ENCODE data around the gene TBC1D22B. TPM values are rescaled to one million over a fixed set of nuclear protein-coding genes. Genes with fewer than 3 reads are reported as not detected.

Gene TBC1D22B
- total RNA-seq, 1 experiment from 2014 or later = 11.8 TPM

- CTCF ChIA-PET = no interaction called here
Observed at GRCh38 chr6:37338745-37339255, 81.2 kb downstream of the TBC1D22B start.

DNA sequence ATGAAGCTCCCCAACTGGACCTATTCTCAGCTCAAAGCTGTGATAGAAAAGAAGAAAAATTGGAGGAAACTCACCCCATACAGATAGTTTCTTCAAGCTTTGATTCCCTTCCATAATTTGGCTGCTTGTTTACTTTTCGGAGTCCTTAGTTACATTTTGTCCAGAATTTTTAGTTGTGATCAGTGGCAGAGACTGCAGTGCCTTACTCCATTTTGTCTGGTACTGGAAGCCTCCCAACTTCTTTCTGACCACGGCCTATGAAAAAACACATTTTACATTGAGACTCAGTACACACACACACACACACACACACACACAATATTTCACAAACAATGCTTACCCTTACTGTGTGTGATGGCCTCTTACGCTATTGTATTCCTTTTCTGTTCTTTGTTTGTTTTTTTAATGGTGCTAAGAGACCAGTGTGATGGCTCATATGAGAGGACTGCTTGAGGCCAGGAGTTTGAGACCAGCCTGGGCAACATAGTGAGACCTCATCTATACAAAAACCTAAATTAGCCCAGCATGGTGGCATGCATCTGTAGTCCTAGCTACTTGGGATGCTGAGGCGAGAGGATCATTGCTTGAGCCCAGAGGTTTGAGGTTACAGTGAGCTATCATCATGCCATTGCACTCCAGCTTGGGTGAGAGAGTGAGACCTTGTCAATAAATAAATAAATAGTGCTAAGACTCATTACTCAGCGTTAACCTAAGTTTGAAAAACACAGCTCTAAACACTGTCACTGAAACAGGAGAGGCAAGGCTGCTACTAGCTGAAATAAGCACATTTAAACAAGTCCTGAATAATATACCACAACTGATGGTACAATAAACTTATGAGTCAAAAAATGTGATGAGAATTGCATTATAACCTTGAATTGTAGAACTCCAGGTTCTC lies 82.4 kb downstream of the TBC1D22B start:
- POLR2A ChIA-PET = no interaction called here
- intact Hi-C loops (cut with micrococcal nuclease; ENCODE audit: unreplicated experiment) = no loop called here
- H3K4me1 Mint-ChIP-seq (ENCODE audit: low read depth, unreplicated experiment) = no peaks in the 10 kb centered on the region
- TF ChIP-seq, protein P1, sequence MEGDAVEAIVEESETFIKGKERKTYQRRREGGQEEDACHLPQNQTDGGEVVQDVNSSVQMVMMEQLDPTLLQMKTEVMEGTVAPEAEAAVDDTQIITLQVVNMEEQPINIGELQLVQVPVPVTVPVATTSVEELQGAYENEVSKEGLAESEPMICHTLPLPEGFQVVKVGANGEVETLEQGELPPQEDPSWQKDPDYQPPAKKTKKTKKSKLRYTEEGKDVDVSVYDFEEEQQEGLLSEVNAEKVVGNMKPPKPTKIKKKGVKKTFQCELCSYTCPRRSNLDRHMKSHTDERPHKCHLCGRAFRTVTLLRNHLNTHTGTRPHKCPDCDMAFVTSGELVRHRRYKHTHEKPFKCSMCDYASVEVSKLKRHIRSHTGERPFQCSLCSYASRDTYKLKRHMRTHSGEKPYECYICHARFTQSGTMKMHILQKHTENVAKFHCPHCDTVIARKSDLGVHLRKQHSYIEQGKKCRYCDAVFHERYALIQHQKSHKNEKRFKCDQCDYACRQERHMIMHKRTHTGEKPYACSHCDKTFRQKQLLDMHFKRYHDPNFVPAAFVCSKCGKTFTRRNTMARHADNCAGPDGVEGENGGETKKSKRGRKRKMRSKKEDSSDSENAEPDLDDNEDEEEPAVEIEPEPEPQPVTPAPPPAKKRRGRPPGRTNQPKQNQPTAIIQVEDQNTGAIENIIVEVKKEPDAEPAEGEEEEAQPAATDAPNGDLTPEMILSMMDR (IDR thresholded peaks at IDR 0.05; ENCODE audit: insufficient read depth in 1 of 2, low read depth in 1 of 2, low read length in 1 of 2, severe bottlenecking in 1 of 2, unreplicated experiment in 1 of 2) = no peak
- H3K36me3 Mint-ChIP-seq (ENCODE audit: insufficient read depth, unreplicated experiment) = no peaks in the 10 kb centered on the region
- H3K9me3 Mint-ChIP-seq (ENCODE audit: unreplicated experiment) = no peaks in the 10 kb centered on the region
- H3K27me3 Mint-ChIP-seq (ENCODE audit: insufficient read depth, unreplicated experiment) = peaks cover 3% of the 10 kb centered on the region
- H3K27ac Mint-ChIP-seq (ENCODE audit: unreplicated experiment) = peak overlapping the region; percentile 69
- no peak overlapping the region for H3K4me3 Mint-ChIP-seq (ENCODE audit: unreplicated experiment)
- Histone ChIP-seq H3K4me3 (ENCODE audit: low read depth, low read length) (no peak overlapping the region), H3K36me3 (ENCODE audit: control insufficient read depth, insufficient read depth, low read length) (no peaks in the 10 kb centered on the region), H3K4me1 (no peaks in the 10 kb centered on the region), H3K27me3 (replicated peaks; ENCODE audit: control insufficient read depth, insufficient read depth, low read length) (no peaks in the 10 kb centered on the region), H3K9me3 (no peaks in the 10 kb centered on the region)
- no peak for DNase-seq
- CTCF ChIA-PET = no interaction called here
- BruUV-seq (replicated peaks) = no TSS peak

More at GRCh38 chr6:37338745-37339255, 81.2 kb downstream of the TBC1D22B start:
- Mint-ChIP-seq H3K9me3 (ENCODE audit: unreplicated experiment) (no peaks in the 10 kb centered on the region), H3K27ac (ENCODE audit: unreplicated experiment) (no peak overlapping the region), H3K27me3 (ENCODE audit: insufficient read depth, unreplicated experiment) (no peaks in the 10 kb centered on the region), H3K4me3 (ENCODE audit: unreplicated experiment) (no peak overlapping the region), H3K36me3 (ENCODE audit: insufficient read depth, unreplicated experiment) (no peaks in the 10 kb centered on the region), H3K4me1 (ENCODE audit: low read depth, unreplicated experiment) (no peaks in the 10 kb centered on the region)
- BruUV-seq (replicated peaks) = no TSS peak
- DNase-seq = no peak
- intact Hi-C loops (cut with micrococcal nuclease; ENCODE audit: unreplicated experiment) = no loop called here
- Histone ChIP-seq H3K36me3 (ENCODE audit: control insufficient read depth, insufficient read depth, low read length) (no peaks in the 10 kb centered on the region), H3K9me3 (no peaks in the 10 kb centered on the region), H3K4me1 (no peaks in the 10 kb centered on the region), H3K4me3 (ENCODE audit: low read depth, low read length) (no peak overlapping the region), H3K27me3 (replicated peaks; ENCODE audit: control insufficient read depth, insufficient read depth, low read length) (no peaks in the 10 kb centered on the region)
- POLR2A ChIA-PET = no interaction called here
- TF ChIP-seq, protein P1 (IDR thresholded peaks at IDR 0.05; ENCODE audit: insufficient read depth in 1 of 2, low read depth in 1 of 2, low read length in 1 of 2, severe bottlenecking in 1 of 2, unreplicated experiment in 1 of 2) = no peak

- intact Hi-C loops (cut with micrococcal nuclease; ENCODE audit: unreplicated experiment) = no loop called here
- no peaks in the 10 kb centered on the region for H3K36me3 ChIP-seq (ENCODE audit: control insufficient read depth, insufficient read depth, low read length)
- no TSS peak for BruUV-seq (replicated peaks)
- Mint-ChIP-seq H3K27me3 (ENCODE audit: insufficient read depth, unreplicated experiment) (peaks cover 3% of the 10 kb centered on the region), H3K4me1 (ENCODE audit: low read depth, unreplicated experiment) (no peaks in the 10 kb centered on the region), H3K27ac (ENCODE audit: unreplicated experiment) (no peak overlapping the region), H3K4me3 (ENCODE audit: unreplicated experiment) (no peak overlapping the region), H3K36me3 (ENCODE audit: insufficient read depth, unreplicated experiment) (no peaks in the 10 kb centered on the region), H3K9me3 (ENCODE audit: unreplicated experiment) (no peaks in the 10 kb centered on the region)
- no peaks in the 10 kb centered on the region for H3K4me1 ChIP-seq
- H3K9me3 ChIP-seq = no peaks in the 10 kb centered on the region
- no peaks in the 10 kb centered on the region for H3K27me3 ChIP-seq (replicated peaks; ENCODE audit: control insufficient read depth, insufficient read depth, low read length)
- TF ChIP-seq, protein P1 (IDR thresholded peaks at IDR 0.05; ENCODE audit: insufficient read depth in 1 of 2, low read depth in 1 of 2, low read length in 1 of 2, severe bottlenecking in 1 of 2, unreplicated experiment in 1 of 2) = no peak
- CTCF ChIA-PET = no interaction called here
- POLR2A ChIA-PET = interaction anchor here (0.6 kb wide), 1 partner anchor 512 kb away, joined by 4 read pairs; no protein-coding TSS in a partner anchor
- DNase-seq = no peak
- no peak overlapping the region for H3K4me3 ChIP-seq (ENCODE audit: low read depth, low read length)
Observed at GRCh38 chr6:37340639-37340943, 83.0 kb downstream of the TBC1D22B start.

Measured in Caco-2 (cell line).